Measurements from ENCODE around the gene WFDC9.
"Not testable (repeated sequence)": the region's sequence is repeated elsewhere in the genome, so short reads cannot be mapped to it uniquely, and the experiment has no call there.

Gene WFDC9

GRCh38 chr20:45631184-45631583, at the start of gene WFDC9:
Gene WFDC9, minus strand, starts transcription at chr20:45631284. Its CDS starts 21,103 bp downstream, at chr20:45610181.
- DNase-seq (ENCODE audit: low read depth): no peak

- no peak for DNase-seq (ENCODE audit: low read depth)
Observed at GRCh38 chr20:45679650-45680049, 48.6 kb upstream of the WFDC9 start.

DNA sequence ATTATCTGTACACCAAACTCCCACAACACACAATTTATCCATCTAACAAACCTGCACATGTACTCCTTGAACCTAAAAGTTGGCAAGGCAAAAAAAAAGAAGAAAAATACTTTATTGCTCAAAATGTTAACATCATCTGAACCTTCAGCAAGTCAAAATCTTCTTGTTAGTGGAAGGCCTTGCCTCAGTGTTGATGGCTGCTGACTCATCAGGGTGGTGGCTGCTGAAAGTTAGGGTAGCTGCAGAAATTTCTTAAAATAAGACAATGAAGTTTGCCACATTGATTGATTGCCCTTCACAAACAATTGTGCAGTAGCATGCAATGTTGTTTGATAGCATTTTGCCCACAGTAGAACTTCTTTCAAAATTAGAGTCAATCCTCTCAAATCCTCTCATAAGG, 41.7 kb upstream of the WFDC9 start:
- DNase-seq (ENCODE audit: low read depth): no peak

- DNase-seq (ENCODE audit: low read depth): no peak
Observed at GRCh38 chr20:45670139-45670538, 39.1 kb upstream of the WFDC9 start, which contains the start of gene WFDC11. Gene WFDC11, minus strand, starts transcription at chr20:45670239. Its CDS starts 19,639 bp downstream, at chr20:45650600.

- not testable (repeated sequence) for DNase-seq (ENCODE audit: low read depth)
Observed at GRCh38 chr20:45657038-45657437, 26.0 kb upstream of the WFDC9 start.

GRCh38 chr20:45651726-45652125, 20.6 kb upstream of the WFDC9 start:
- not testable (repeated sequence) for DNase-seq (ENCODE audit: low read depth)

- DNase-seq (ENCODE audit: low read depth): no peak
Observed at GRCh38 chr20:45649312-45649863, 18.3 kb upstream of the WFDC9 start.

- DNase-seq (ENCODE audit: low read depth): no peak
Observed at GRCh38 chr20:45647441-45648050, 16.5 kb upstream of the WFDC9 start.

- no peak for DNase-seq (ENCODE audit: low read depth)
Observed at GRCh38 chr20:45646875-45647274, 15.8 kb upstream of the WFDC9 start.

GRCh38 chr20:45645869-45646268, 14.8 kb upstream of the WFDC9 start:
- DNase-seq (ENCODE audit: low read depth): not testable (repeated sequence)

GRCh38 chr20:45641076-45641475, 10.0 kb upstream of the WFDC9 start:
- not testable (repeated sequence) for DNase-seq (ENCODE audit: low read depth)

DNA sequence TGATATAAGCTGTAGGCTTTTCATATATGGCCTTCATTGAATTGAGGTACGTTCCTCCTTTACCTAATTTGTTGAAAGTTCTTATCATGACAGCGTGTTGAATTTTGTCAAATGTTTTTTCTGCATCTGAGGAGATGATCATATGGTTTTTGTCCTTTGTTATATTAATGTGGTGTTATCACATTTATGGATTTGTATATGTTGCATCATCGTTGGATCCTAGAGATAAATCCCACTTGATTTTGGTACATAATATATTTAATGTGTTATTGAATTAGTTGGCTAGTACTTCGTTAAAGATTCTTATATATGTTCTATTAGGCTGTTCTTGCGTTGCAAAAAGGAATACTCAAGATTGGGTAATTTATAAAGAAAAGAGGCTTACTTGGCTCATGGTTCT, 8.6 kb upstream of the WFDC9 start:
- DNase-seq (ENCODE audit: low read depth): no peak

GRCh38 chr20:45636513-45636912, 5.4 kb upstream of the WFDC9 start:
- no peak for DNase-seq (ENCODE audit: low read depth)

DNA sequence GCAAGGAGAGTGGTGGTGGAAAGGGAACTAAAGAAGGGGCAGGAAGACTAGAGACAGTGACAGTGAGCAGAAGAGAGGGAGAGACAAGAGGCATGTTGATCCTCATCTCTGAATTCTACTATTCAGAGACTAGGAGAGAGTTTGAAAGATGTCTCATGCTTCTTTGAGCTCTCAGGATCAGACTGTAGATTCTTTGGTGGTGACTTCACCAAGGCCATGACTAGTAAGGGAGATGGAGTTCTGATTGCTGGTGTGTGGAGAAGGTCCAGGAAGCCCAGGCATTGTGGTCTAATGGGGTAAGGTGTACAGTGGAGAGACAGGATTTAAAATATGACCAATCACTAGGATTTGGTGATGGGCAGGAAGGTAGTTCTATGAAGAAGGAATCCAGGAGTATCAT, 713 bp downstream of the WFDC9 start:
- DNase-seq (ENCODE audit: low read depth): no peak

GRCh38 chr20:45629496-45630100, 1.5 kb downstream of the WFDC9 start, which contains the start of gene WFDC10A:
Gene WFDC10A, plus strand, starts transcription at chr20:45629739. Its CDS starts 75 bp downstream, at chr20:45629814.
- DNase-seq (ENCODE audit: low read depth): no peak

DNA sequence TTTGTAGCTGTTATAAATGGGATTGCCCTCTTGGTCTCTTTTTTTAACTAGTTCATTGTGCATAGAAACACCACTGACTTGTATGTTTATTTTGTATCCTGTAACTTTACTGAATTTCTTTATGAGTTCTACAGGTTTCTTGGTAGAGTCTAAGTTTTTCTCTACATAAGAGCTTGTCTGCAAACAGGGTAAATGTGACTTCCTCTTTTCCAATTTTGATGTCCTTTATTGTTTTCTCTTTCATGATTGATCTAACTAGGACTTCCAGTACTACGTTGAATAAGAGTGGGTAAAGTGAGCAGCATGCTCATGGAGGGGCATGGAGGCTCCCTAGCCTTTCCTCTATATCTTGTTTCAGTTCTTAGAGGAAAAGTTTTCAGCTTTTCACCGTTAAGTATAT, 4.5 kb downstream of the WFDC9 start:
- DNase-seq (ENCODE audit: low read depth): no peak

GRCh38 chr20:45621593-45621992, 9.5 kb downstream of the WFDC9 start:
- no peak for DNase-seq (ENCODE audit: low read depth)

DNA sequence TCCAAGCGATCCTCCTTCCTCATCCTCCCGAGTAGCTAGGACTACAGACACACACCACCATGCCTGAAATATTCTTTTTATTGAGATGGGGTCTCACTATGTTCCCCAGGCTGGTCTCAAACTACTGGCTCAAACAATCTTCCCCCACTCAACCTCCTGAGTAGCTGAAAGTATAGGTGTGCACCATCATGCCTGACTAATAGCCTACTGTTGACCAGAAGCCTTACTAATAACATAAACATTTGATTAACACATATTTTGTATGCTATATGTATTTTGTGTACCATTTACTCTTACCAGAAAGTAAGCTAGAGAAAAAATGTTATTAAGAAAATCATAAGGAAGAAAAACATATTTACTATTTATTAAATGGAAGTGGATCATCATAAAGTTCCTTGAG, 13.5 kb downstream of the WFDC9 start:
- no peak for DNase-seq (ENCODE audit: low read depth)

- DNase-seq (ENCODE audit: low read depth): no peak
Observed at GRCh38 chr20:45612314-45612713, 18.8 kb downstream of the WFDC9 start.

GRCh38 chr20:45611054-45611453, 20.0 kb downstream of the WFDC9 start:
- no peak for DNase-seq (ENCODE audit: low read depth)

DNA sequence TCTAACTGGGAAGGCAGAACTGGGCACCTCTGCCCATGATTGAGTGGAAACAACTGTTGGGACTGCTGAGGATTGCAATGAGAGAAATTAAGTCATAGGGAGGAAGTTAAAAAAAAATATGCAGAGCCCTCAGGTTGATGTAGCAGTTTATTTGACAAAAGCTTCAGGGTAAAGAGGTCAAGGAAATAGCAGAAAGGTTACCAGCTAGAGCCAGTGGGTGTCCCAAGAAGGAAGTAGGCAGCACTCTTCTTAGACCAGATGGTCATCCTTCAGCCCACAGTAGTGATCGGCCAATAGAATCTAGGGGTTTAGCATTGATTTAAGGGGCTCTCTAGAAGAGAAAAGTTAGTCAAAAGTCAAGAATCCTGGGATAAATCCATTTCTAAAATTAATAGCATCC, 23.3 kb downstream of the WFDC9 start:
- no peak for DNase-seq (ENCODE audit: low read depth)

GRCh38 chr20:45595235-45595634, 35.8 kb downstream of the WFDC9 start:
- no peak for DNase-seq (ENCODE audit: low read depth)

GRCh38 chr20:45593498-45593897, 37.6 kb downstream of the WFDC9 start:
- no peak for DNase-seq (ENCODE audit: low read depth)
